Left lung (tissue), 10 donors: ENCODE data around the gene UNC5CL. TPM values are rescaled to one million over a fixed set of nuclear protein-coding genes. Genes with fewer than 3 reads are reported as not detected.

ENCODE experiments used
- ATAC-seq: fragments of 200-7000 bp; cut with Tn5 transposase; one replicate; pipeline ENCODE4 v1.9.1; 2020; ENCODE audit warnings: moderate library complexity
- DNase-seq, 4 donors: peaks; one replicate each; pipeline ENCODE4 v3.0.0-alpha.2; 2013 to 2020
- H3K27ac ChIP-seq, 2 donors: fragments of 200-600 bp; sonication (generic) in 1 of 2; one replicate each; pipeline versions ENCODE4 v1.5.0 to v1.8.0; 2020 to 2021
- H3K27me3 ChIP-seq, 2 donors: fragments of 200-600 bp; sonication (generic) in 1 of 2; one replicate each; pipeline versions ENCODE4 v1.5.0 to v1.8.0; 2020 to 2021
- H3K36me3 ChIP-seq, 2 donors: fragments of 200-600 bp; sonication (generic) in 1 of 2; one replicate each; pipeline versions ENCODE4 v1.5.0 to v1.8.0; 2020 to 2021
- H3K4me1 ChIP-seq, 2 donors: fragments of 200-600 bp; one replicate each; pipeline ENCODE4 v1.8.0; 2021
- H3K4me3 ChIP-seq, 2 donors: fragments of 200-600 bp; sonication (generic) in 1 of 2; one replicate each; pipeline versions ENCODE4 v1.5.0 to v1.8.0; 2020 to 2021; ENCODE audit warnings: mild to moderate bottlenecking in 1 of 2
- H3K9me3 ChIP-seq, 2 donors: fragments of 200-600 bp; sonication (generic) in 1 of 2; one replicate each; pipeline versions ENCODE4 v1.5.0 to v1.8.0; 2020 to 2021
- CTCF ChIP-seq, 2 donors: fragments of 200-600 bp; sonication (generic) in 1 of 2; IDR thresholded peaks; one replicate each; pipeline versions ENCODE4 v1.5.0 to v1.8.0; 2021; ENCODE audit warnings: antibody characterized with exemption in 2 of 2
- intact Hi-C, 2 donors: fragments of 100-400 bp; cut with DNase I; formaldehyde crosslinking; loops; one replicate each; pipeline versions ENCODE4 v1.11.2 to v1.14.2; 2022
- polyA plus RNA-seq, 6 donors: library from polyadenylated mRNA; unstranded; fragments of 120-200 nt; gene quantifications; one replicate each; pipeline ENCODE4 v1.2.1, GENCODE V29; 2013; ENCODE audit not compliant: insufficient read length in 6 of 6
- total RNA-seq, 2 donors: library from RNA; stranded (reverse); fragmentation: NEBNext Ultra II Directional; extraction: Animal tissue kit (Norgen Biotek cat#: 25700); gene quantifications; one replicate each; pipeline ENCODE4 v1.2.1, GENCODE V29; 2021
- donor health status: DM: no; HTN: yes; CAD: no.
- donor health status: DM: no; HTN: no; CAD: no.

Gene UNC5CL
- total and polyA plus RNA-seq, 8 donors: 2.3 to 11.8 (median 4.8) TPM

GRCh38 chr6:41047306-41047705 is 8.3 kb upstream of the UNC5CL start:
- no peak for TF ChIP-seq CTCF (IDR thresholded peaks at IDR 0.05)
- H3K9me3 ChIP-seq: no peaks in the 10 kb centered on the region
- peaks cover 0 to 11% of the 10 kb centered on the region in 2 donors for H3K4me1 ChIP-seq
- no peaks in the 10 kb centered on the region for H3K36me3 ChIP-seq
- intact Hi-C loops: no loop called here
- H3K27me3 ChIP-seq: no peaks in the 10 kb centered on the region
- no peak overlapping the region for H3K4me3 ChIP-seq
- ATAC-seq (no peak), DNase-seq (no peak)
- H3K27ac ChIP-seq: no peak overlapping the region

DNA sequence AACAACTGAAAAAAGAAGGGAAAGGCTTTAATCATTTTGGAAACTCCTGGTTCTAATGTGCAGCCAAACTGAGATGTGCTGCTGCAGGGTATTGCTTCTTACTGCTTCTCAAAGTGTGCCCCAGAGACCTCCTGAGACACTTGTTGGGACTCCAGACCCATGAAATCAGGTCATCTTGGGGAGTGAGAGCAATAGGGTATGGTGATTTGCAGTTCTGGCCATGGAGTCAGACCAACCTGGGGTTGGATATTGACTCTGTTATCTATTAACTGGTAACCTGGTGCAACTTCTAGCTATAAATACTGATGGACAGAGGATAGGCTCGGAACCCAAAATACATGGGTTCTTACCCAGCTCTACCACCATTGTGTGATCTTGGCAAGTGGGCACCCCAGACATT is 7.1 kb upstream of the UNC5CL start:
- H3K27ac ChIP-seq: no peak overlapping the region
- no peaks in the 10 kb centered on the region for H3K36me3 ChIP-seq
- ATAC-seq: no peak
- no peaks in the 10 kb centered on the region for H3K4me1 ChIP-seq
- no peaks in the 10 kb centered on the region for H3K9me3 ChIP-seq
- TF ChIP-seq CTCF (IDR thresholded peaks at IDR 0.05): no peak
- no peaks in the 10 kb centered on the region for H3K27me3 ChIP-seq
- H3K4me3 ChIP-seq: no peak overlapping the region
- intact Hi-C loops: no loop called here
- no peak for DNase-seq

DNA sequence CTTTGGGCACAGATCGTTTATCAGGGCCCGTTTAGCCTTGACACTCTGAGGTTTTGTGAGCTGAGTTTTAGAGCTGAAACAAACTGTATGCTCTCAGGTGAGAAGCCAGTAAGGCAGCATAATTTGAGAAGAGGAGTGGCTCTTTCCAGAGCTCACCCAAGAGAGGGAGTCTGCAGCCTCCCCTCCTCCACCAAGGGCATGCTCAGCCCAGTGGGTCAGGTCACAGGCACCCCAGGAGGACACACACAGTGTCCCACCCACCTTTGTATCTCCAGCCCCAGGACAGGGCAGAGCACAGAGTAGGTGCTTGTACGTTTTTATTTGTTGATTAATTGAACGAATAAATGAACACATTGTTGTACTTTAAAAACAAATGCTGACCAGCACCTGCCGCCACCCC is 6.6 kb upstream of the UNC5CL start:
- DNase-seq (no peak), ATAC-seq (no peak)
- Histone ChIP-seq H3K27me3 (no peaks in the 10 kb centered on the region), H3K9me3 (no peaks in the 10 kb centered on the region), H3K27ac (no peak overlapping the region), H3K36me3 (no peaks in the 10 kb centered on the region), H3K4me1 (no peaks in the 10 kb centered on the region), H3K4me3 (no peak overlapping the region)
- intact Hi-C loops: no loop called here
- TF ChIP-seq CTCF (IDR thresholded peaks at IDR 0.05): no peak

GRCh38 chr6:41043151-41043550 is 4.1 kb upstream of the UNC5CL start:
- Histone ChIP-seq H3K36me3 (no peaks in the 10 kb centered on the region), H3K9me3 (no peaks in the 10 kb centered on the region), H3K4me1 (no peaks in the 10 kb centered on the region), H3K27ac (no peak overlapping the region), H3K4me3 (no peak overlapping the region), H3K27me3 (no peaks in the 10 kb centered on the region)
- no peak for ATAC-seq
- no peak for DNase-seq
- intact Hi-C loops: no loop called here
- no peak for TF ChIP-seq CTCF (IDR thresholded peaks at IDR 0.05)

DNA sequence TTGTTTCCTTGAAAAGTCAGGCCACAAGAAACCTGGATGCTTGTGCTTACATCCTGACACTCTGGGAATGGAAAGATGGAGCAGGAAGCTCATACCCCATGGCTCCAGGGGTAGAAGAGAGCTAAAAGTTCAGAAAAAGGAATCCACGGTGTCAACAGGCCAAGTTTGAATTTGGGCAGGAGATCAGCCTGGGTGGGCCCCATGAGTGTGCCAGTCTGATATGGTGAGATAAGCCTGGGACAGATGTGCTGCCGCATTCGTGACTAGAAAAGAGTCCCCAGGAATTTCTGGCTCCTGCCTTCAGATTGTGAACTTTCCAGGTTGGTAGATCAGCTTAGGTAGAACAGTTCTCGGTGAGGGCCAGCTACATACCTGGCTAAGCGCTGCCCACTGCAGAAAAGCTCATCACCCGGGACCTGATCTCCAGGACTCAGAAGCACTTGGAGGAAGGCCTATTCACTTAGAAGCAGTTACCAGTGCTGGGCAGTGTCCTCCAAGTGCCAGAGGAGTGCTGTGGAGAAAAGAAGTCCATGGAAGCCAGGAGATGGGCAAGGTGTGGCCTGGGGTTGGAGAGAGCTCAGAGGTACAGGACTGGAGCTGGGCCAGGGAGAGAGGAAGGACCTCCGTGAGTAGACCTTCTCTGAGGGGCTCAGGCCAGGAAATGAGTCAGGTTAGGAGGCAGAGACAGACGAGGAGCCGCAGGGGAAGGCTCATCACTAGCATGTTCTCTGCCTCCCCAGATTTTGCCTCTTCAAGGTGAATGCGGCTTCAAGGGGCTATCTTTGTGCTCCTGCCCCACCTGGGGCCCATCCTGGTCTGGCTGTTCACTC is 3.4 kb upstream of the UNC5CL start, which contains the start of gene TSPO2:
Gene TSPO2, plus strand, starts transcription at position 242 of the 830 bp plus-strand sequence. Its CDS starts 519 bp downstream, at position 761.
- H3K36me3 ChIP-seq: no peaks in the 10 kb centered on the region
- no peak for TF ChIP-seq CTCF (IDR thresholded peaks at IDR 0.05)
- H3K27me3 ChIP-seq: no peaks in the 10 kb centered on the region
- DNase-seq (no peak), ATAC-seq (no peak)
- H3K27ac ChIP-seq: no peak within 1 kb of the TSS
- H3K4me1 ChIP-seq: no peaks in the 10 kb centered on the region
- H3K9me3 ChIP-seq: no peaks in the 10 kb centered on the region
- intact Hi-C loops: no loop called here
- H3K4me3 ChIP-seq: no peak within 1 kb of the TSS
